HepG2 (cell line): ENCODE measurements around the gene DCUN1D3. TPM values are rescaled to one million over a fixed set of nuclear protein-coding genes. Genes with fewer than 3 reads are reported as not detected.

Experiments used
- ATAC-seq: fragments of 200-7000 bp; cut with Tn5 transposase; 3 replicates; pipeline ENCODE4 v1.9.1; 2020; ENCODE audit warnings: mild to moderate bottlenecking, moderate library complexity
- BruUV-seq: library from RNA; stranded (reverse); fragments of 400-500 nt; replicated peaks from 2 replicates; lab custom pipeline; 2021; lab: Mats Ljungman, UMichigan
- CTCF ChIA-PET: fragments of 300-600 bp; formaldehyde crosslinking; extraction: SDS; loops from one replicate; lab custom pipeline; 2021; ENCODE audit warnings: low total read pairs, inconsistent platforms, low intra/inter-chr PET ratio; lab: Yijun Ruan, JAX
- POLR2A ChIA-PET: fragments of 350-600 bp; sonication (Branson Sonifier 250); formaldehyde crosslinking; loops from one replicate; lab custom pipeline; 2020; ENCODE audit warnings: antibody characterized with exemption, inconsistent platforms; lab: Yijun Ruan, JAX
- DNase-seq: peaks from one replicate; pipeline ENCODE4 v3.0.0-alpha.2; 2015; ENCODE audit warnings: low spot score
- FAIRE-seq: peaks from 3 replicates; lab custom pipeline; 2011; peaks lifted over from hg19 to GRCh38; lab: Jason Lieb, UNC
- H2AFZ ChIP-seq: one replicate; pipeline ENCODE4 v1.6.1; 2011; ENCODE audit warnings: low read length, inconsistent platforms
- H3K27ac ChIP-seq: fragments of 300-600 bp; 3 replicates; pipeline ENCODE4 v1.8.0; 2011; ENCODE audit warnings: mixed run types, mild to moderate bottlenecking, mixed read lengths, low read length, inconsistent platforms; ENCODE audit not compliant: insufficient read depth; ENCODE audit errors: extremely low read length
- H3K27me3 ChIP-seq, 2 experiments: fragments of 200-600 bp in 1 of 2; 2 replicates in 1 of 2; 3 replicates in 1 of 2; pipeline versions ENCODE4 v1.6.0 to v1.8.0; 2011; ENCODE audit warnings: low read length in 2 of 2, mild to moderate bottlenecking in 2 of 2, moderate library complexity in 2 of 2, inconsistent platforms in 1 of 2; ENCODE audit not compliant: insufficient read depth in 2 of 2, control insufficient read depth in 1 of 2
- H3K36me3 ChIP-seq, 2 experiments: fragments of 200-600 bp in 1 of 2; replicated peaks in 1 of 2; 2 replicates in 1 of 2; 3 replicates in 1 of 2; pipeline versions ENCODE4 v1.5.1 to v1.8.0; 2011; ENCODE audit warnings: low read length in 2 of 2, inconsistent platforms in 1 of 2; ENCODE audit not compliant: insufficient read depth in 2 of 2, control insufficient read depth in 1 of 2
- H3K4me1 ChIP-seq: 2 replicates; pipeline ENCODE4 v1.5.1; 2012; ENCODE audit warnings: low read length, inconsistent platforms; ENCODE audit not compliant: insufficient read depth
- H3K4me2 ChIP-seq: 2 replicates; pipeline ENCODE4 v1.6.0; 2011; ENCODE audit warnings: low read depth, low read length, inconsistent platforms
- H3K4me3 ChIP-seq, 3 experiments: fragments of 200-600 bp in 1 of 3; sonication (generic), shearing (Covaris generic) in 1 of 3; replicated peaks in 1 of 3; 2 replicates each; pipeline ENCODE4 v1.5.1; 2011 to 2016; ENCODE audit warnings: low read length in 3 of 3, inconsistent platforms in 2 of 3, low read depth in 2 of 3, mild to moderate bottlenecking in 2 of 3, control low read depth in 1 of 3, mixed read lengths in 1 of 3; ENCODE audit not compliant: insufficient read depth in 1 of 3
- H3K79me2 ChIP-seq: one replicate; pipeline ENCODE4 v1.6.1; 2011; ENCODE audit warnings: low read length, inconsistent platforms; ENCODE audit not compliant: insufficient read depth
- H3K9ac ChIP-seq: 2 replicates; pipeline ENCODE4 v1.6.0; 2011; ENCODE audit warnings: mild to moderate bottlenecking, low read depth, low read length, inconsistent platforms; ENCODE audit not compliant: insufficient read depth
- H3K9me3 ChIP-seq: 2 replicates; pipeline ENCODE4 v1.5.1; 2012; ENCODE audit warnings: mild to moderate bottlenecking, low read length
- H4K20me1 ChIP-seq: 2 replicates; pipeline ENCODE4 v1.6.0; 2011; ENCODE audit warnings: inconsistent platforms, mild to moderate bottlenecking, low read length, moderate library complexity; ENCODE audit not compliant: insufficient read depth
- ARNT ChIP-seq: fragments of 450-650 bp; IDR thresholded peaks from 2 replicates; pipeline ENCODE4 v1.6.1; 2017
- ELF3 ChIP-seq: IDR thresholded peaks from 2 replicates; pipeline ENCODE4 v1.6.1; 2016; ENCODE audit warnings: missing genetic modification reagents, missing compliant biosample characterization
- GZF1 ChIP-seq: sonication (generic); formaldehyde crosslinking; IDR thresholded peaks from 2 replicates; pipeline ENCODE4 v1.5.1; 2020; ENCODE audit warnings: mild to moderate bottlenecking, missing genetic modification reagents
- JUN ChIP-seq: sonication (generic); formaldehyde crosslinking; IDR thresholded peaks from 2 replicates; pipeline ENCODE4 v1.4.0; 2020; ENCODE audit warnings: mild to moderate bottlenecking, missing genetic modification reagents
- KDM1A ChIP-seq: IDR thresholded peaks from 2 replicates; pipeline ENCODE4 v1.6.1; 2016; ENCODE audit warnings: missing compliant biosample characterization
- KDM2A ChIP-seq: sonication (generic); formaldehyde crosslinking; IDR thresholded peaks from 2 replicates; pipeline ENCODE4 v1.4.0; 2020; ENCODE audit warnings: low read depth, missing genetic modification reagents, borderline replicate concordance
- MAFK ChIP-seq, 2 experiments: IDR thresholded peaks in 1 of 2; conservative IDR thresholded peaks in 1 of 2; 2 replicates each; pipeline ENCODE4 v1.6.1; 2011; ENCODE audit warnings: improper control_type of control experiment in 2 of 2, low read length in 2 of 2
- MXD4 ChIP-seq: IDR thresholded peaks from 2 replicates; pipeline ENCODE4 v1.6.1; 2016; ENCODE audit warnings: mild to moderate bottlenecking, missing biosample characterization, missing genetic modification reagents
- NFE2L2 ChIP-seq: fragments of 150-350 bp; IDR thresholded peaks from 2 replicates; pipeline ENCODE4 v1.6.1; 2014; ENCODE audit warnings: low read length
- NFYC ChIP-seq: IDR thresholded peaks from 2 replicates; pipeline ENCODE4 v1.6.1; 2016; ENCODE audit warnings: missing genetic modification reagents, missing compliant biosample characterization
- REPIN1 ChIP-seq: sonication (generic); formaldehyde crosslinking; IDR thresholded peaks from 2 replicates; pipeline ENCODE4 v1.8.0; 2022; ENCODE audit warnings: missing genetic modification reagents, low read depth, mild to moderate bottlenecking, borderline replicate concordance
- SOX13 ChIP-seq, 3 experiments: fragments of 450-650 bp in 1 of 3; sonication (generic) in 1 of 3; formaldehyde crosslinking in 1 of 3; IDR thresholded peaks in 2 of 3; conservative IDR thresholded peaks in 1 of 3; 2 replicates each; pipeline versions ENCODE4 v1.5.0 to v1.6.1; 2016 to 2020; ENCODE audit warnings: antibody characterized with exemption in 1 of 3, mild to moderate bottlenecking in 1 of 3, missing compliant biosample characterization in 1 of 3, missing genetic modification reagents in 1 of 3, moderate library complexity in 1 of 3
- TGIF2 ChIP-seq: IDR thresholded peaks from 2 replicates; pipeline ENCODE4 v1.6.1; 2016; ENCODE audit warnings: control low read depth, missing compliant biosample characterization
- THRA ChIP-seq: sonication (generic); formaldehyde crosslinking; IDR thresholded peaks from 2 replicates; pipeline ENCODE4 v1.4.0; 2020; ENCODE audit warnings: missing genetic modification reagents, borderline replicate concordance
- XRCC5 ChIP-seq: fragments of 200-400 bp; formaldehyde crosslinking; optimal IDR thresholded peaks from 2 replicates; pipeline ENCODE3; 2017; ENCODE audit warnings: mild to moderate bottlenecking, low read length
- YEATS2 ChIP-seq: sonication (generic); formaldehyde crosslinking; IDR thresholded peaks from 2 replicates; pipeline ENCODE4 v1.4.0; 2020; ENCODE audit warnings: missing genetic modification reagents, borderline replicate concordance
- ZMYM4 ChIP-seq: sonication (generic); formaldehyde crosslinking; IDR thresholded peaks from 2 replicates; pipeline ENCODE4 v1.8.1; 2023; ENCODE audit warnings: mild to moderate bottlenecking, missing genetic modification reagents
- ZNF777 ChIP-seq: sonication (generic); formaldehyde crosslinking; IDR thresholded peaks from 2 replicates; pipeline ENCODE4 v1.4.0; 2020; ENCODE audit warnings: missing genetic modification reagents
- WGBS: methylation state at CpG from one replicate; pipeline ENCODE4 v1.1.6; 2017; ENCODE audit warnings: low lambda C conversion rate; 5-methylcytosine and 5-hydroxymethylcytosine counted together
- in situ Hi-C: cut with HindIII; loops from 2 replicates; pipeline ENCODE4 v1.10.0; 2017; ENCODE audit warnings: low pct_unique_long_range_greater_than_20kb; ENCODE audit not compliant: extremely low pct_ligation_motif_present
- intact Hi-C: fragments of 100-400 bp; cut with micrococcal nuclease; formaldehyde crosslinking; loops from one replicate; pipeline ENCODE4 v1.10.0; 2022; ENCODE audit not compliant: unreplicated experiment
- polyA plus RNA-seq, 8 experiments: library from polyadenylated mRNA; depleted of rRNA in 3 of 8; stranded (reverse) in 7 of 8; unstranded in 1 of 8; fragments of >200 nt; fragmentation: Illumina TruSeq in 4 of 8; extraction: Trizol in 4 of 8; gene quantifications; 2 replicates each; pipeline versions ENCODE4 v1.2.1 to v1.2.3, GENCODE V29; 2011 to 2016; ENCODE audit warnings: low read depth in 4 of 8, missing spikeins in 1 of 8, mixed read lengths in 1 of 8; ENCODE audit not compliant: insufficient read depth in 1 of 8
- total RNA-seq, 5 experiments: library from RNA; depleted of rRNA; stranded (reverse); fragments of >200 nt; fragmentation: Illumina TruSeq; extraction: Trizol; gene quantifications; 2 replicates each; pipeline ENCODE4 v1.2.3, GENCODE V29; 2016; ENCODE audit warnings: low read depth in 1 of 5
- TF ChIP-seq, protein P1 (sequence below): sonication (generic); formaldehyde crosslinking; IDR thresholded peaks from 2 replicates; pipeline ENCODE4 v1.4.0; 2020; ENCODE audit warnings: missing genetic modification reagents, borderline replicate concordance

DCUN1D3 gene
- total and polyA plus RNA-seq, 2 of the 13 experiments (the other 11 are each of a cell fraction or from before 2014, with no cell fraction given) = 5.0 to 19.3 TPM

GRCh38 chr16:20849589-20850390 lies 50.4 kb downstream of the DCUN1D3 start:
- H3K4me3 ChIP-seq = no peak overlapping the region
- H3K79me2 ChIP-seq = no peaks in the 10 kb centered on the region
- intact Hi-C loops = loop anchor here (1.0 to 5.0 kb wide), 7 partner anchors 29 to 253 kb away; no protein-coding TSS in a partner anchor
- no TSS peak for BruUV-seq
- ChIA-PET CTCF (interaction anchor here (0.6 to 3.4 kb wide), 9 partner anchors 25 to 307 kb away, joined by 3 to 56 read pairs (median 5); no protein-coding TSS in a partner anchor), POLR2A (no interaction called here)
- ATAC-seq = peak; percentile 57
- H3K4me1 ChIP-seq = peaks cover 19% of the 10 kb centered on the region
- no peaks in the 10 kb centered on the region for H4K20me1 ChIP-seq
- H3K27ac ChIP-seq = no peak overlapping the region
- in situ Hi-C loops = loop anchor here (5.0 kb wide), 1 partner anchor 233 kb away; no protein-coding TSS in a partner anchor
- H3K9ac ChIP-seq = no peak overlapping the region
- WGBS = 53% methylated on average over 6 of the region's 6 CpGs
- no peak overlapping the region for H2AFZ ChIP-seq
- no peak overlapping the region for H3K4me2 ChIP-seq
- no peaks in the 10 kb centered on the region for H3K9me3 ChIP-seq
- FAIRE-seq = peak; percentile 77
- peak; percentile 68 for DNase-seq
- H3K36me3 ChIP-seq = peaks cover 8 to 17% of the 10 kb centered on the region in 2 experiments
- H3K27me3 ChIP-seq = no peaks in the 10 kb centered on the region
- no peak for TF ChIP-seq GZF1 (CRISPR knock-in tag)
- TF ChIP-seq KDM2A (CRISPR knock-in tag) = peak; percentile 31; the same call in 1 of the 2 replicates
- TF ChIP-seq ELF3 (CRISPR knock-in tag) = peak; percentile 37; the same call in 1 of the 2 replicates
- TF ChIP-seq YEATS2 = peak; percentile 73; the same call in 1 of the 2 replicates
- 0 out of 2 replicates have a peak, but pooled peaks have one; percentile 67 for TF ChIP-seq MXD4
- 0 out of 2 replicates have a peak, but pooled peaks have one; percentile 27 for TF ChIP-seq THRA (CRISPR knock-in tag)
- 0 out of 2 replicates have a peak, but pooled peaks have one; percentile 18 for TF ChIP-seq ZMYM4 (CRISPR knock-in tag)
- no peak for TF ChIP-seq JUN (CRISPR knock-in tag)
- TF ChIP-seq KDM1A (CRISPR knock-in tag) = 0 out of 2 replicates have a peak, but pooled peaks have one; percentile 7
- peak; percentile 57; the same call in 1 of the 2 replicates for TF ChIP-seq TGIF2 (CRISPR knock-in tag)
- TF ChIP-seq, protein P1, sequence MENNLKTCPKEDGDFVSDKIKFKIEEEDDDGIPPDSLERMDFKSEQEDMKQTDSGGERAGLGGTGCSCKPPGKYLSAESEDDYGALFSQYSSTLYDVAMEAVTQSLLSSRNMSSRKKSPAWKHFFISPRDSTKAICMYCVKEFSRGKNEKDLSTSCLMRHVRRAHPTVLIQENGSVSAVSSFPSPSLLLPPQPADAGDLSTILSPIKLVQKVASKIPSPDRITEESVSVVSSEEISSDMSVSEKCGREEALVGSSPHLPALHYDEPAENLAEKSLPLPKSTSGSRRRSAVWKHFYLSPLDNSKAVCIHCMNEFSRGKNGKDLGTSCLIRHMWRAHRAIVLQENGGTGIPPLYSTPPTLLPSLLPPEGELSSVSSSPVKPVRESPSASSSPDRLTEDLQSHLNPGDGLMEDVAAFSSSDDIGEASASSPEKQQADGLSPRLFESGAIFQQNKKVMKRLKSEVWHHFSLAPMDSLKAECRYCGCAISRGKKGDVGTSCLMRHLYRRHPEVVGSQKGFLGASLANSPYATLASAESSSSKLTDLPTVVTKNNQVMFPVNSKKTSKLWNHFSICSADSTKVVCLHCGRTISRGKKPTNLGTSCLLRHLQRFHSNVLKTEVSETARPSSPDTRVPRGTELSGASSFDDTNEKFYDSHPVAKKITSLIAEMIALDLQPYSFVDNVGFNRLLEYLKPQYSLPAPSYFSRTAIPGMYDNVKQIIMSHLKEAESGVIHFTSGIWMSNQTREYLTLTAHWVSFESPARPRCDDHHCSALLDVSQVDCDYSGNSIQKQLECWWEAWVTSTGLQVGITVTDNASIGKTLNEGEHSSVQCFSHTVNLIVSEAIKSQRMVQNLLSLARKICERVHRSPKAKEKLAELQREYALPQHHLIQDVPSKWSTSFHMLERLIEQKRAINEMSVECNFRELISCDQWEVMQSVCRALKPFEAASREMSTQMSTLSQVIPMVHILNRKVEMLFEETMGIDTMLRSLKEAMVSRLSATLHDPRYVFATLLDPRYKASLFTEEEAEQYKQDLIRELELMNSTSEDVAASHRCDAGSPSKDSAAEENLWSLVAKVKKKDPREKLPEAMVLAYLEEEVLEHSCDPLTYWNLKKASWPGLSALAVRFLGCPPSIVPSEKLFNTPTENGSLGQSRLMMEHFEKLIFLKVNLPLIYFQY (CRISPR knock-in tag) = peak; percentile 33; the same call in 1 of the 2 replicates
- no peak for TF ChIP-seq NFYC (CRISPR knock-in tag)
- no peak for TF ChIP-seq ZNF777 (CRISPR knock-in tag)
- TF ChIP-seq NFE2L2 = no peak; the same call in 1 of the 2 replicates
- TF ChIP-seq XRCC5 = peak; percentile 57
- TF ChIP-seq SOX13 (IDR thresholded peaks at IDR 0.05) = no peak
- 0 out of 4 replicates have a peak, but pooled peaks of 1 of the 2 experiments have one; percentile 64 for TF ChIP-seq SOX13 (CRISPR knock-in tag; conservative IDR thresholded peaks at IDR 0.05 in 1 of 2, IDR thresholded peaks at IDR 0.05 in 1 of 2)
- TF ChIP-seq REPIN1 (CRISPR knock-in tag) = peak; percentile 52; the same call in 1 of the 2 replicates
- TF ChIP-seq ARNT = no peak
- peak; percentile 88 to 90 for TF ChIP-seq MAFK (conservative IDR thresholded peaks at IDR 0.05 in 1 of 2, IDR thresholded peaks at IDR 0.05 in 1 of 2; ENCODE audit: low read length in 2 of 2)
